ENCODE data around the gene SESTD1. TPM values are rescaled to one million over a fixed set of nuclear protein-coding genes. Genes with fewer than 3 reads are reported as not detected.

The SESTD1 gene
- total RNA-seq, 2 donors from 2014 or later: 51.3 to 75.4 TPM

- Mint-ChIP-seq H3K4me3 (no peak overlapping the region), H3K27ac (no peak overlapping the region), H3K9me3 (peaks cover 12% of the 10 kb centered on the region), H3K27me3 (ENCODE audit: insufficient read depth) (no peaks in the 10 kb centered on the region), H3K36me3 (ENCODE audit: low read depth) (peaks cover 3% of the 10 kb centered on the region), H3K4me1 (no peaks in the 10 kb centered on the region)
- Histone ChIP-seq H3K9me3 (ENCODE audit: control insufficient read depth, low read length) (no peaks in the 10 kb centered on the region), H3K27me3 (ENCODE audit: control insufficient read depth, insufficient read depth, low read length, poor library complexity, severe bottlenecking) (no peaks in the 10 kb centered on the region), H3K4me3 (ENCODE audit: low read length) (no peak overlapping the region), H3K9ac (ENCODE audit: extremely low read depth, low read length, poor library complexity, severe bottlenecking) (no peak overlapping the region), H3K4me1 (ENCODE audit: control insufficient read depth, insufficient read depth, low read length) (no peaks in the 10 kb centered on the region), H3K27ac (ENCODE audit: low read depth, low read length) (no peak overlapping the region), H3K36me3 (ENCODE audit: control insufficient read depth, insufficient read depth, low read length) (no peaks in the 10 kb centered on the region)
- 95 to 100% methylated on average over 1 to 5 of the region's 5 CpGs for WGBS, 2 experiments (ENCODE audit: insufficient coverage in 1 of 2, insufficient read length in 1 of 2)
- TF ChIP-seq, protein P1, sequence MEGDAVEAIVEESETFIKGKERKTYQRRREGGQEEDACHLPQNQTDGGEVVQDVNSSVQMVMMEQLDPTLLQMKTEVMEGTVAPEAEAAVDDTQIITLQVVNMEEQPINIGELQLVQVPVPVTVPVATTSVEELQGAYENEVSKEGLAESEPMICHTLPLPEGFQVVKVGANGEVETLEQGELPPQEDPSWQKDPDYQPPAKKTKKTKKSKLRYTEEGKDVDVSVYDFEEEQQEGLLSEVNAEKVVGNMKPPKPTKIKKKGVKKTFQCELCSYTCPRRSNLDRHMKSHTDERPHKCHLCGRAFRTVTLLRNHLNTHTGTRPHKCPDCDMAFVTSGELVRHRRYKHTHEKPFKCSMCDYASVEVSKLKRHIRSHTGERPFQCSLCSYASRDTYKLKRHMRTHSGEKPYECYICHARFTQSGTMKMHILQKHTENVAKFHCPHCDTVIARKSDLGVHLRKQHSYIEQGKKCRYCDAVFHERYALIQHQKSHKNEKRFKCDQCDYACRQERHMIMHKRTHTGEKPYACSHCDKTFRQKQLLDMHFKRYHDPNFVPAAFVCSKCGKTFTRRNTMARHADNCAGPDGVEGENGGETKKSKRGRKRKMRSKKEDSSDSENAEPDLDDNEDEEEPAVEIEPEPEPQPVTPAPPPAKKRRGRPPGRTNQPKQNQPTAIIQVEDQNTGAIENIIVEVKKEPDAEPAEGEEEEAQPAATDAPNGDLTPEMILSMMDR (conservative IDR thresholded peaks at IDR 0.05): no peak
- DNase-seq: no peak
Observed at GRCh38 chr2:179298666-179299065, 34.0 kb upstream of the SESTD1 start.

DNA sequence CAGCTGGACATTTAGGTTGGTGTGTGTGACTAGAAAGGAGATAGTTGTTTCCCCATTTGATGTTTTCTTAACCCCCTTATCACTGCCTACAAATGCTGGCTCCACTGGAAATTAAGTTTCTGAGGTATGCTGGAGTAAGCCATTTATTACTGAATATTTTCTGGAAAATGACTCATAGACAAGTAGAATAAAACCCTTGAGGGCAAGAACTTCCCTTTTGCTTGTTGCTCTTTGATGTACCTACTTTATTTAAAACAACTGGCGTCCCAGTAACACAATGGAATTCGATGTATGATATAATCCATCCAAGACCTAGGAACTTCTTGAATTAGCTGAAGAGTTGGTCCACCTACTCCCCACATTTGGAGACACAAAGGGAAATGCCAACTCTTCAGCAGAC is 33.3 kb upstream of the SESTD1 start:
- Histone ChIP-seq H3K27me3 (ENCODE audit: control insufficient read depth, insufficient read depth, low read length, poor library complexity, severe bottlenecking) (no peaks in the 10 kb centered on the region), H3K4me3 (ENCODE audit: low read length) (no peak overlapping the region), H3K27ac (ENCODE audit: low read depth, low read length) (no peak overlapping the region), H3K36me3 (ENCODE audit: control insufficient read depth, insufficient read depth, low read length) (no peaks in the 10 kb centered on the region), H3K4me1 (ENCODE audit: control insufficient read depth, insufficient read depth, low read length) (no peaks in the 10 kb centered on the region), H3K9ac (ENCODE audit: extremely low read depth, low read length, poor library complexity, severe bottlenecking) (no peak overlapping the region), H3K9me3 (ENCODE audit: control insufficient read depth, low read length) (no peaks in the 10 kb centered on the region)
- 95 to 100% methylated on average over 2 of the region's 2 CpGs for WGBS, 2 experiments (ENCODE audit: insufficient coverage in 1 of 2, insufficient read length in 1 of 2)
- Mint-ChIP-seq H3K4me1 (no peaks in the 10 kb centered on the region), H3K36me3 (ENCODE audit: low read depth) (peaks cover 3% of the 10 kb centered on the region), H3K4me3 (no peak overlapping the region), H3K27me3 (ENCODE audit: insufficient read depth) (no peaks in the 10 kb centered on the region), H3K27ac (no peak overlapping the region), H3K9me3 (peaks cover 12% of the 10 kb centered on the region)
- DNase-seq: no peak
- TF ChIP-seq, protein P1 (conservative IDR thresholded peaks at IDR 0.05): no peak

GRCh38 chr2:179290329-179290728 is 25.7 kb upstream of the SESTD1 start:
- Histone ChIP-seq H3K27ac (ENCODE audit: low read depth, low read length) (no peak overlapping the region), H3K9ac (ENCODE audit: extremely low read depth, low read length, poor library complexity, severe bottlenecking) (no peak overlapping the region), H3K27me3 (ENCODE audit: control insufficient read depth, insufficient read depth, low read length, poor library complexity, severe bottlenecking) (no peaks in the 10 kb centered on the region), H3K4me1 (ENCODE audit: control insufficient read depth, insufficient read depth, low read length) (no peaks in the 10 kb centered on the region), H3K36me3 (ENCODE audit: control insufficient read depth, insufficient read depth, low read length) (no peaks in the 10 kb centered on the region), H3K4me3 (ENCODE audit: low read length) (no peak overlapping the region), H3K9me3 (ENCODE audit: control insufficient read depth, low read length) (no peaks in the 10 kb centered on the region)
- H3K4me1 Mint-ChIP-seq: no peaks in the 10 kb centered on the region
- no peaks in the 10 kb centered on the region for H3K27me3 Mint-ChIP-seq (ENCODE audit: insufficient read depth)
- 97 to 100% methylated on average over 1 of the region's 1 CpG for WGBS, 2 experiments (ENCODE audit: insufficient coverage in 1 of 2, insufficient read length in 1 of 2)
- no peaks in the 10 kb centered on the region for H3K36me3 Mint-ChIP-seq (ENCODE audit: low read depth)
- no peak overlapping the region for H3K4me3 Mint-ChIP-seq
- H3K27ac Mint-ChIP-seq: no peak overlapping the region
- DNase-seq: no peak
- TF ChIP-seq, protein P1 (conservative IDR thresholded peaks at IDR 0.05): no peak
- H3K9me3 Mint-ChIP-seq: peaks cover 2% of the 10 kb centered on the region

Data from endodermal cell (in vitro differentiated cells).